Panc1 (cell line): ENCODE measurements around the gene AMN. TPM values are rescaled to one million over a fixed set of nuclear protein-coding genes. Genes with fewer than 3 reads are reported as not detected.

ENCODE experiments used
- ATAC-seq: fragments of 200-7000 bp; cut with Tn5 transposase; 2 replicates; pipeline ENCODE4 v1.9.1; 2020; ENCODE audit warnings: mild to moderate bottlenecking, moderate library complexity
- BruUV-seq: library from RNA; stranded (reverse); fragments of 400-500 nt; replicated peaks from 2 replicates; lab custom pipeline; 2021; lab: Mats Ljungman, UMichigan
- CTCF ChIA-PET: fragments of 300-600 bp; sonication (Branson Sonifier 250); formaldehyde crosslinking; loops from one replicate; lab custom pipeline; 2022; ENCODE audit warnings: antibody characterized with exemption; lab: Charles Lee
- POLR2A ChIA-PET: fragments of 300-600 bp; sonication (Branson Sonifier 250); formaldehyde crosslinking; loops from one replicate; lab custom pipeline; 2022; ENCODE audit warnings: antibody characterized with exemption; lab: Charles Lee
- DNase-seq: peaks from one replicate; pipeline ENCODE4 v3.0.0-alpha.2; 2010; ENCODE audit warnings: low read depth, low spot score
- H3K27ac ChIP-seq: 2 replicates; pipeline ENCODE4 v1.5.1; 2011; ENCODE audit warnings: mild to moderate bottlenecking, low read length, inconsistent platforms
- H3K27me3 ChIP-seq: fragments of 200-500 bp; sonication (Bioruptor generic); 2 replicates; pipeline ENCODE4 v1.6.0; 2014; ENCODE audit warnings: low read length, inconsistent platforms; ENCODE audit not compliant: control insufficient read depth, insufficient read depth
- H3K36me3 ChIP-seq: fragments of 200-500 bp; sonication (Bioruptor generic); 2 replicates; pipeline ENCODE4 v1.5.1; 2014; ENCODE audit warnings: inconsistent platforms, mild to moderate bottlenecking, low read length, moderate library complexity; ENCODE audit not compliant: control insufficient read depth, insufficient read depth
- H3K4me1 ChIP-seq: 2 replicates; pipeline ENCODE4 v1.5.1; 2011; ENCODE audit warnings: inconsistent platforms, mild to moderate bottlenecking, low read length, moderate library complexity; ENCODE audit not compliant: control insufficient read depth, insufficient read depth
- H3K4me3 ChIP-seq, 2 experiments: 2 replicates each; pipeline ENCODE4 v1.5.1; 2011 to 2012; ENCODE audit warnings: low read depth in 2 of 2, low read length in 2 of 2, mild to moderate bottlenecking in 2 of 2, inconsistent platforms in 1 of 2, moderate library complexity in 1 of 2
- H3K9me3 ChIP-seq: fragments of 200-500 bp; sonication (Bioruptor generic); 2 replicates; pipeline ENCODE4 v1.5.1; 2014; ENCODE audit warnings: low read depth, mild to moderate bottlenecking, inconsistent platforms, low read length, moderate library complexity; ENCODE audit not compliant: control insufficient read depth, insufficient read depth
- POLR2AphosphoS5 ChIP-seq: IDR thresholded peaks from 2 replicates; pipeline ENCODE4 v1.6.1; 2012; ENCODE audit warnings: mild to moderate bottlenecking, low read depth, low read length, moderate library complexity
- SIN3A ChIP-seq: IDR thresholded peaks from 2 replicates; pipeline ENCODE4 v1.6.1; 2012; ENCODE audit warnings: low read depth, mild to moderate bottlenecking, low read length, moderate library complexity, borderline replicate concordance; ENCODE audit not compliant: insufficient read depth
- TCF7L2 ChIP-seq: IDR thresholded peaks from 2 replicates; pipeline ENCODE4 v1.6.1; 2011; ENCODE audit warnings: mild to moderate bottlenecking, low read depth, low read length, inconsistent platforms
- in situ Hi-C: cut with HindIII; loops from 2 replicates; pipeline ENCODE4 v1.10.0; 2016; ENCODE audit warnings: low sequenced_read_pairs, low pct_unique_long_range_greater_than_20kb
- intact Hi-C: fragments of 100-400 bp; cut with micrococcal nuclease; formaldehyde crosslinking; loops from one replicate; pipeline ENCODE4 v1.10.0; 2022; ENCODE audit not compliant: unreplicated experiment
- total RNA-seq: library from RNA; stranded (reverse); gene quantifications from one replicate; pipeline ENCODE4 v1.2.1, GENCODE V29; 2021; ENCODE audit not compliant: unreplicated experiment
- TF ChIP-seq, protein P1 (sequence below): fragments of 450-650 bp; IDR thresholded peaks from 2 replicates; pipeline ENCODE4 v1.5.1; 2017; ENCODE audit warnings: mild to moderate bottlenecking
- TF ChIP-seq, protein P2 (sequence below), 2 experiments: IDR thresholded peaks; 2 replicates each; pipeline ENCODE4 v1.6.1; 2011 to 2012; ENCODE audit warnings: low read depth in 2 of 2, control low read depth in 1 of 2, low read length in 1 of 2, mild to moderate bottlenecking in 1 of 2, moderate library complexity in 1 of 2; ENCODE audit not compliant: insufficient read depth in 1 of 2

The AMN gene
- total RNA-seq, 1 experiment from 2014 or later: 0.44 TPM

GRCh38 chr14:102932484-102933248, 10.2 kb downstream of the AMN start:
- CTCF ChIA-PET: no interaction called here
- H3K27me3 ChIP-seq: no peaks in the 10 kb centered on the region
- no peaks in the 10 kb centered on the region; the same call in 1 of the 2 replicates for H3K4me1 ChIP-seq
- POLR2A ChIA-PET: no interaction called here
- ATAC-seq (no peak), DNase-seq (no peak)
- no TSS peak for BruUV-seq
- no peaks in the 10 kb centered on the region for H3K36me3 ChIP-seq
- in situ Hi-C loops: no loop called here
- no peak overlapping the region for H3K27ac ChIP-seq
- TF ChIP-seq SIN3A (no peak), TCF7L2 (no peak), POLR2AphosphoS5 (no peak)
- TF ChIP-seq, protein P1, sequence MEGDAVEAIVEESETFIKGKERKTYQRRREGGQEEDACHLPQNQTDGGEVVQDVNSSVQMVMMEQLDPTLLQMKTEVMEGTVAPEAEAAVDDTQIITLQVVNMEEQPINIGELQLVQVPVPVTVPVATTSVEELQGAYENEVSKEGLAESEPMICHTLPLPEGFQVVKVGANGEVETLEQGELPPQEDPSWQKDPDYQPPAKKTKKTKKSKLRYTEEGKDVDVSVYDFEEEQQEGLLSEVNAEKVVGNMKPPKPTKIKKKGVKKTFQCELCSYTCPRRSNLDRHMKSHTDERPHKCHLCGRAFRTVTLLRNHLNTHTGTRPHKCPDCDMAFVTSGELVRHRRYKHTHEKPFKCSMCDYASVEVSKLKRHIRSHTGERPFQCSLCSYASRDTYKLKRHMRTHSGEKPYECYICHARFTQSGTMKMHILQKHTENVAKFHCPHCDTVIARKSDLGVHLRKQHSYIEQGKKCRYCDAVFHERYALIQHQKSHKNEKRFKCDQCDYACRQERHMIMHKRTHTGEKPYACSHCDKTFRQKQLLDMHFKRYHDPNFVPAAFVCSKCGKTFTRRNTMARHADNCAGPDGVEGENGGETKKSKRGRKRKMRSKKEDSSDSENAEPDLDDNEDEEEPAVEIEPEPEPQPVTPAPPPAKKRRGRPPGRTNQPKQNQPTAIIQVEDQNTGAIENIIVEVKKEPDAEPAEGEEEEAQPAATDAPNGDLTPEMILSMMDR: no peak
- TF ChIP-seq, protein P2, sequence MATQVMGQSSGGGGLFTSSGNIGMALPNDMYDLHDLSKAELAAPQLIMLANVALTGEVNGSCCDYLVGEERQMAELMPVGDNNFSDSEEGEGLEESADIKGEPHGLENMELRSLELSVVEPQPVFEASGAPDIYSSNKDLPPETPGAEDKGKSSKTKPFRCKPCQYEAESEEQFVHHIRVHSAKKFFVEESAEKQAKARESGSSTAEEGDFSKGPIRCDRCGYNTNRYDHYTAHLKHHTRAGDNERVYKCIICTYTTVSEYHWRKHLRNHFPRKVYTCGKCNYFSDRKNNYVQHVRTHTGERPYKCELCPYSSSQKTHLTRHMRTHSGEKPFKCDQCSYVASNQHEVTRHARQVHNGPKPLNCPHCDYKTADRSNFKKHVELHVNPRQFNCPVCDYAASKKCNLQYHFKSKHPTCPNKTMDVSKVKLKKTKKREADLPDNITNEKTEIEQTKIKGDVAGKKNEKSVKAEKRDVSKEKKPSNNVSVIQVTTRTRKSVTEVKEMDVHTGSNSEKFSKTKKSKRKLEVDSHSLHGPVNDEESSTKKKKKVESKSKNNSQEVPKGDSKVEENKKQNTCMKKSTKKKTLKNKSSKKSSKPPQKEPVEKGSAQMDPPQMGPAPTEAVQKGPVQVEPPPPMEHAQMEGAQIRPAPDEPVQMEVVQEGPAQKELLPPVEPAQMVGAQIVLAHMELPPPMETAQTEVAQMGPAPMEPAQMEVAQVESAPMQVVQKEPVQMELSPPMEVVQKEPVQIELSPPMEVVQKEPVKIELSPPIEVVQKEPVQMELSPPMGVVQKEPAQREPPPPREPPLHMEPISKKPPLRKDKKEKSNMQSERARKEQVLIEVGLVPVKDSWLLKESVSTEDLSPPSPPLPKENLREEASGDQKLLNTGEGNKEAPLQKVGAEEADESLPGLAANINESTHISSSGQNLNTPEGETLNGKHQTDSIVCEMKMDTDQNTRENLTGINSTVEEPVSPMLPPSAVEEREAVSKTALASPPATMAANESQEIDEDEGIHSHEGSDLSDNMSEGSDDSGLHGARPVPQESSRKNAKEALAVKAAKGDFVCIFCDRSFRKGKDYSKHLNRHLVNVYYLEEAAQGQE (IDR thresholded peaks at IDR 0.05; ENCODE audit: insufficient read depth in 1 of 2, low read depth in 2 of 2, low read length in 1 of 2): no peak
- H3K4me3 ChIP-seq: no peak overlapping the region
- intact Hi-C loops: no loop called here
- no peaks in the 10 kb centered on the region for H3K9me3 ChIP-seq

- CTCF ChIA-PET: no interaction called here
- DNase-seq (no peak), ATAC-seq (no peak)
- BruUV-seq: no TSS peak
- POLR2A ChIA-PET: no interaction called here
- Histone ChIP-seq H3K9me3 (no peaks in the 10 kb centered on the region), H3K27ac (no peak overlapping the region), H3K4me3 (no peak overlapping the region), H3K4me1 (no peaks in the 10 kb centered on the region; the same call in 1 of the 2 replicates), H3K36me3 (no peaks in the 10 kb centered on the region), H3K27me3 (no peaks in the 10 kb centered on the region)
- intact Hi-C loops: no loop called here
- TF ChIP-seq TCF7L2 (no peak), POLR2AphosphoS5 (no peak), SIN3A (no peak)
- TF ChIP-seq, protein P1: no peak
- TF ChIP-seq, protein P2 (IDR thresholded peaks at IDR 0.05; ENCODE audit: insufficient read depth in 1 of 2, low read depth in 2 of 2, low read length in 1 of 2): no peak
- in situ Hi-C loops: no loop called here
Observed at GRCh38 chr14:102933618-102934231, 11.3 kb downstream of the AMN start.
